Neutrophil (primary cell): ENCODE results near the gene NSA2.

Experiments
- H3K27ac ChIP-seq: fragments of 200-600 bp; sonication (generic); 2 replicates; pipeline ENCODE4 v1.5.1; 2016; ENCODE audit warnings: mild to moderate bottlenecking, moderate library complexity
- H3K27me3 ChIP-seq: fragments of 200-600 bp; sonication (generic); 2 replicates; pipeline ENCODE4 v1.6.0; 2016; ENCODE audit warnings: mild to moderate bottlenecking
- H3K36me3 ChIP-seq: fragments of 200-600 bp; sonication (generic); 2 replicates; pipeline ENCODE4 v1.5.1; 2017
- H3K4me1 ChIP-seq, 2 experiments: fragments of 200-600 bp in 1 of 2; sonication (generic) in 1 of 2; 1 replicate in 1 of 2; 2 replicates in 1 of 2; pipeline versions ENCODE4 v1.5.1 to v1.6.1; 2013 to 2016; ENCODE audit warnings: low read depth in 1 of 2, low read length in 1 of 2, mild to moderate bottlenecking in 1 of 2, moderate library complexity in 1 of 2; ENCODE audit not compliant: control insufficient read depth in 1 of 2, insufficient read depth in 1 of 2
- H3K4me3 ChIP-seq, 2 experiments: fragments of 200-600 bp in 1 of 2; sonication (generic) in 1 of 2; 1 replicate in 1 of 2; 2 replicates in 1 of 2; pipeline ENCODE4 v1.5.1; 2013 to 2016; ENCODE audit warnings: low read depth in 1 of 2, low read length in 1 of 2, mild to moderate bottlenecking in 1 of 2, moderate library complexity in 1 of 2
- H3K9me3 ChIP-seq: fragments of 200-600 bp; sonication (generic); 2 replicates; pipeline ENCODE4 v1.5.1; 2016
- TF ChIP-seq, protein P1 (sequence below): fragments of 200-600 bp; sonication (generic); IDR thresholded peaks from 2 replicates; pipeline ENCODE4 v1.5.1; 2016; ENCODE audit warnings: antibody characterized with exemption

NSA2 gene

DNA sequence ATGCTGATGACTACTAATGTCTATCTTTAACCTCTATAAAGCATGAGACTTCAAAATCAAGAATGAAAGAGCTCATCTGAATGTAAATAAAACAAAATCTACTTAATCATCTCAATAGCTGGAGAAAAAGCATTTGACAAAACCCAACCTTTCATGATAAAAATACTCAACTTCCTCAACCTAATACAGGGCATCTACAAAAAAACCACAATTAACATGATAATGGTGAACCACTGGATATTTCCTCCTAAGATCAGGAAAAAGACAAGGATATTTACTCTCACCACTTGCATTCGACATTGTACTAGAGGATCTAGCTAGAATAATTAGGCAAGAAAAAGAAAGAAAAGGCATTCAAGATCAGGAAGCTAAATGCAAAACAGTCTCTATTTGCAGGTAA, 49.8 kb downstream of the NSA2 start:
- Histone ChIP-seq H3K4me3 (no peak overlapping the region), H3K4me1 (no peaks in the 10 kb centered on the region), H3K36me3 (no peaks in the 10 kb centered on the region), H3K27me3 (no peaks in the 10 kb centered on the region), H3K27ac (no peak overlapping the region), H3K9me3 (no peaks in the 10 kb centered on the region)
- TF ChIP-seq, protein P1, sequence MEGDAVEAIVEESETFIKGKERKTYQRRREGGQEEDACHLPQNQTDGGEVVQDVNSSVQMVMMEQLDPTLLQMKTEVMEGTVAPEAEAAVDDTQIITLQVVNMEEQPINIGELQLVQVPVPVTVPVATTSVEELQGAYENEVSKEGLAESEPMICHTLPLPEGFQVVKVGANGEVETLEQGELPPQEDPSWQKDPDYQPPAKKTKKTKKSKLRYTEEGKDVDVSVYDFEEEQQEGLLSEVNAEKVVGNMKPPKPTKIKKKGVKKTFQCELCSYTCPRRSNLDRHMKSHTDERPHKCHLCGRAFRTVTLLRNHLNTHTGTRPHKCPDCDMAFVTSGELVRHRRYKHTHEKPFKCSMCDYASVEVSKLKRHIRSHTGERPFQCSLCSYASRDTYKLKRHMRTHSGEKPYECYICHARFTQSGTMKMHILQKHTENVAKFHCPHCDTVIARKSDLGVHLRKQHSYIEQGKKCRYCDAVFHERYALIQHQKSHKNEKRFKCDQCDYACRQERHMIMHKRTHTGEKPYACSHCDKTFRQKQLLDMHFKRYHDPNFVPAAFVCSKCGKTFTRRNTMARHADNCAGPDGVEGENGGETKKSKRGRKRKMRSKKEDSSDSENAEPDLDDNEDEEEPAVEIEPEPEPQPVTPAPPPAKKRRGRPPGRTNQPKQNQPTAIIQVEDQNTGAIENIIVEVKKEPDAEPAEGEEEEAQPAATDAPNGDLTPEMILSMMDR: no peak

DNA sequence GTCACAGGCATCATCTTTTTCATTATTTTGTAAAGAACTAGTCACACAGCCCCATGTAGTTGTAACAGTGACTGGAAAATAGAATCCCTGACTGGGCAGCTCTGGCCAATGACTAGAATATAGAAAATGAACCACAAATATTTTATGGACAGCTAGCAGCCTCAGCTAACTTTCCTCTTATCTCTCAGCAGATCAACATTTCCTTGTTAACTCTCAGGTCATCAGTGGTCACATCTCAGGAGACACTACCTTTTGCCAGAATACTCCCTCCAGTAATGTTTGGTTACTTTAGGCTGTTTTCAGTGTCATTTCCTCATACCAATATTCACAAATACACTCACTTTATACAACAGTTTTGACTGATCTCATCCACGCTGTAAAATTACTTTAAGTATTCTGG, 55.2 kb downstream of the NSA2 start:
- Histone ChIP-seq H3K36me3 (no peaks in the 10 kb centered on the region), H3K27me3 (no peaks in the 10 kb centered on the region), H3K4me1 (no peaks in the 10 kb centered on the region), H3K4me3 (no peak overlapping the region), H3K9me3 (no peaks in the 10 kb centered on the region), H3K27ac (no peak overlapping the region)
- TF ChIP-seq, protein P1: no peak

DNA sequence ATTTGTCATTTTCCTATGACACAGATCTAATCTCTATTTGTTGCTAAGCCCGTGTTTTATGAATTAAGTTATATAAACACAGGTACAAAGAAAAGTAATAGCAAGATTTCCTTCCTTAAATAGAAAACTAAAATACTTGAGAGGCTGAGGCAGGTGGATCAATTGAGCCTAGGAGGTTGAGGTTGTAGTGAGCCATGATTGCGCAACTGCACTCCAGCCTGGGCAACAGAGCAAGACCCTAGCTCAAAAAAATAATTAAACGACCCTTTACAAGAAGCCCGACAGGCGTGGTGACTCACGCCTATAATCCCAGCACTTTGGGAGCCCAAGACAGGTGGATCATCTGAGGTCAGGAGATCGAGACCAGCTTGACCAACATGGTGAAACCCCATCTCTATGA, 62.4 kb downstream of the NSA2 start:
- TF ChIP-seq, protein P1: no peak
- Histone ChIP-seq H3K36me3 (no peaks in the 10 kb centered on the region), H3K27ac (no peak overlapping the region), H3K9me3 (no peaks in the 10 kb centered on the region), H3K4me3 (no peak overlapping the region), H3K27me3 (no peaks in the 10 kb centered on the region), H3K4me1 (no peaks in the 10 kb centered on the region)
